GM23248 (cell line): ENCODE data around the gene LYPLAL1.

Experiments
- EZH2 ChIP-seq: fragments of 200-600 bp; sonication (generic); IDR thresholded peaks from 2 replicates; pipeline ENCODE4 v1.6.1; 2018; ENCODE audit warnings: antibody characterized with exemption, mild to moderate bottlenecking; ENCODE audit not compliant: insufficient read depth, poor library complexity, severe bottlenecking
- EZH2phosphoT487 ChIP-seq: fragments of 200-600 bp; sonication (generic); IDR thresholded peaks from 2 replicates; pipeline ENCODE4 v1.6.1; 2018; ENCODE audit warnings: antibody characterized with exemption, moderate library complexity, mild to moderate bottlenecking, low read depth; ENCODE audit not compliant: insufficient read depth

- no peak for TF ChIP-seq EZH2
- no peak for TF ChIP-seq EZH2phosphoT487
These were observed 84.1 kb downstream of the LYPLAL1 start for GRCh38 chr1:219257751-219258150.
